Psoas muscle (tissue), 8 donors: ENCODE results near the gene DPT. TPM values are rescaled to one million over a fixed set of nuclear protein-coding genes. Genes with fewer than 3 reads are reported as not detected.

Experiments used
- ATAC-seq, 4 donors: fragments of 200-7000 bp; cut with Tn5 transposase; one replicate each; pipeline ENCODE4 v1.9.1; 2020; ENCODE audit warnings: moderate library complexity in 3 of 4, mild to moderate bottlenecking in 2 of 4
- DNase-seq, 2 donors: peaks; one replicate each; pipeline ENCODE4 v3.0.0-alpha.2; 2020
- H3K27ac ChIP-seq: fragments of 200-600 bp; one replicate; pipeline ENCODE4 v1.8.0; 2022
- H3K27me3 ChIP-seq, 3 donors: fragments of 200-600 bp in 1 of 3; one replicate each; pipeline versions ENCODE4 v1.6.1 to v1.8.0; 2013 to 2022; ENCODE audit warnings: low read length in 2 of 3, mild to moderate bottlenecking in 2 of 3, moderate library complexity in 1 of 3; ENCODE audit not compliant: insufficient read depth in 3 of 3
- H3K36me3 ChIP-seq, 2 donors: fragments of 200-600 bp in 1 of 2; one replicate each; pipeline versions ENCODE4 v1.6.1 to v1.8.0; 2013 to 2022; ENCODE audit warnings: low read depth in 1 of 2, mild to moderate bottlenecking in 1 of 2, moderate library complexity in 1 of 2; ENCODE audit not compliant: insufficient read depth in 1 of 2
- H3K4me1 ChIP-seq: fragments of 200-600 bp; one replicate; pipeline ENCODE4 v1.8.0; 2022
- H3K4me3 ChIP-seq: fragments of 200-600 bp; one replicate; pipeline ENCODE4 v1.8.0; 2022; ENCODE audit warnings: mild to moderate bottlenecking
- H3K9me3 ChIP-seq: fragments of 200-600 bp; one replicate; pipeline ENCODE4 v1.8.0; 2022
- WGBS, 3 donors: extraction: QIAGEN DNeasy Blood & Tissue Kit; methylation state at CpG; one replicate each; pipeline versions ENCODE4 v1.1.6 to v1.1.7; 2013; 5-methylcytosine and 5-hydroxymethylcytosine counted together
- intact Hi-C, 2 donors: fragments of 100-400 bp; cut with DNase I; formaldehyde crosslinking; loops; one replicate each; pipeline versions ENCODE4 v1.11.0 to v1.14.2; 2022
- polyA plus RNA-seq, 3 donors: library from polyadenylated mRNA; stranded (reverse); fragments of 200-250 nt; gene quantifications; one replicate each; pipeline ENCODE4 v1.2.3, GENCODE V29; 2013
- total RNA-seq, 4 donors: library from RNA; stranded (reverse); fragmentation: NEBNext Ultra II Directional in 2 of 4; extraction: Animal tissue kit (Norgen Biotek cat#: 25700) in 2 of 4; gene quantifications; one replicate each; pipeline versions ENCODE4 v1.2.1 to v1.2.4, GENCODE V29; 2021 to 2023
- TF ChIP-seq, protein P1 (sequence below): fragments of 200-600 bp; IDR thresholded peaks from one replicate; pipeline ENCODE4 v1.8.0; 2022; ENCODE audit warnings: antibody characterized with exemption
- donor health status: healthy with polysubstance abuse.
- donor health status: DM: no; HTN: no; CAD: no; lungs with moderate emphysema.
- donor health status: Bipolar disorder and iron deficiency.
- donor health status: healthy.
- donor health status: DM: yes; HTN: yes; CAD: no.
- donor health status: DM: no; HTN: no; CAD: no.
- donor health status: DM: no; HTN: no; CAD: no.
- donor health status: DM: yes; HTN: yes; CAD: no.

DPT gene
- total and polyA plus RNA-seq, 7 donors: 8.5 to 39.4 (median 9.3) TPM

DNA sequence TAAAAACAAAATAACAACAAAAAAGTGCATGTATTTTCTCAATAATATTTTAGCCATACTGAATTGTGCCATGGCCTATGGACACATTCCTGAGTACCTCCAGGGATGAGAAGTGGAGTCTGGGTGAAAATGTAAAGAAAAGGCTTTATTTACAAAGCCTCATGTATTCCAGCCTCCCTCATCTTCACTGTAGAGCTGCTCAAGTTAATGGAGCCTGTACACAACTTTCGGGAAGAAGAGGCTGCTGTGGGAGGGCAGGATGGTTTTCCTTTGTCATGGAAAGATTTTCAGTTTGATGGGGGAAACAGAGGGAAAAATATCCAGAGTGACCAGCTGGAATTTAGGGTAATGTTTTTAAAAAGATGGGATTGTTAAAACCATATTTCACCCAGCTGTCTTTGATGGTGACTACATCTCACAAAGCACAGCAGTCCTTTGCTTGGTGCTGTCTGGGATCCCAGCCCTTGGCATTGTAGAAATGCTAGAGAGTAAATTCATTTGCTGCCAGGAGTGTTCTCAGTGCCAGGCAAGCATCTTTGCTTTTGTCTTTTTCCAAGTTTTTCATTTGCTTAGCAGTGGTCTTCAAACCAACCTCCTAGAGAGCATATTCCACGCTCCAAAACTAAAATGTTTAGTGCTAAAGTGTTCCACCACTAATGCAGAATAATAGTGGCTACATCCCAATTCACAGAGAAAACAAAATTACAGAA lies 54.9 kb downstream of the DPT start:
- TF ChIP-seq, protein P1, sequence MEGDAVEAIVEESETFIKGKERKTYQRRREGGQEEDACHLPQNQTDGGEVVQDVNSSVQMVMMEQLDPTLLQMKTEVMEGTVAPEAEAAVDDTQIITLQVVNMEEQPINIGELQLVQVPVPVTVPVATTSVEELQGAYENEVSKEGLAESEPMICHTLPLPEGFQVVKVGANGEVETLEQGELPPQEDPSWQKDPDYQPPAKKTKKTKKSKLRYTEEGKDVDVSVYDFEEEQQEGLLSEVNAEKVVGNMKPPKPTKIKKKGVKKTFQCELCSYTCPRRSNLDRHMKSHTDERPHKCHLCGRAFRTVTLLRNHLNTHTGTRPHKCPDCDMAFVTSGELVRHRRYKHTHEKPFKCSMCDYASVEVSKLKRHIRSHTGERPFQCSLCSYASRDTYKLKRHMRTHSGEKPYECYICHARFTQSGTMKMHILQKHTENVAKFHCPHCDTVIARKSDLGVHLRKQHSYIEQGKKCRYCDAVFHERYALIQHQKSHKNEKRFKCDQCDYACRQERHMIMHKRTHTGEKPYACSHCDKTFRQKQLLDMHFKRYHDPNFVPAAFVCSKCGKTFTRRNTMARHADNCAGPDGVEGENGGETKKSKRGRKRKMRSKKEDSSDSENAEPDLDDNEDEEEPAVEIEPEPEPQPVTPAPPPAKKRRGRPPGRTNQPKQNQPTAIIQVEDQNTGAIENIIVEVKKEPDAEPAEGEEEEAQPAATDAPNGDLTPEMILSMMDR: no peak
- no peaks in the 10 kb centered on the region for H3K4me1 ChIP-seq
- no peaks in the 10 kb centered on the region for H3K27me3 ChIP-seq
- DNase-seq (no peak), ATAC-seq (no peak)
- no peaks in the 10 kb centered on the region for H3K9me3 ChIP-seq
- H3K4me3 ChIP-seq: no peak overlapping the region
- no peaks in the 10 kb centered on the region for H3K36me3 ChIP-seq
- intact Hi-C loops: no loop called here
- H3K27ac ChIP-seq: no peak overlapping the region
- 67 to 80% (median 75%) methylated on average over 2 of the region's 2 CpGs for WGBS, 3 donors

DNA sequence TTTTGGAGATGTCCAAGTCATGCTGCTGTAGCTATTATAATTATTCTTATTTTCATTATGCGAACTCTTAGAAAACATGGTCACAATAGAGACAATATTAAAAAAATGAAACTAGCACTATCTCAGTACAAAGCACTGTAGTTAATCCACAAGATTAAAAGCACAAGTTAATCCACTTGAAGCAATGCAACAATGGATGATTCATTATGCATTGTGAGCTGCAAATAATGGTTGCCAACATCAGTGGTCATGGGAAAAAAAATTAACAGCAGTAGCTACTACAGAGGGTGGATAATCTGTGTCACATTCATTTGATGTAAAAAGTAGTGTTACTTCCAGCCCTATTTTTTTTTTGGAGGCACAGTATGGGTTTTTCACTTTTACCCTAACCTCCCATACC lies 56.7 kb downstream of the DPT start:
- WGBS, 3 donors: 96 to 100% (median 99%) methylated on average over 1 of the region's 1 CpG
- DNase-seq (no peak), ATAC-seq (no peak)
- Histone ChIP-seq H3K4me1 (no peaks in the 10 kb centered on the region), H3K27ac (no peak overlapping the region), H3K4me3 (no peak overlapping the region), H3K36me3 (no peaks in the 10 kb centered on the region), H3K27me3 (no peaks in the 10 kb centered on the region), H3K9me3 (no peaks in the 10 kb centered on the region)
- intact Hi-C loops: no loop called here
- TF ChIP-seq, protein P1: no peak

DNA sequence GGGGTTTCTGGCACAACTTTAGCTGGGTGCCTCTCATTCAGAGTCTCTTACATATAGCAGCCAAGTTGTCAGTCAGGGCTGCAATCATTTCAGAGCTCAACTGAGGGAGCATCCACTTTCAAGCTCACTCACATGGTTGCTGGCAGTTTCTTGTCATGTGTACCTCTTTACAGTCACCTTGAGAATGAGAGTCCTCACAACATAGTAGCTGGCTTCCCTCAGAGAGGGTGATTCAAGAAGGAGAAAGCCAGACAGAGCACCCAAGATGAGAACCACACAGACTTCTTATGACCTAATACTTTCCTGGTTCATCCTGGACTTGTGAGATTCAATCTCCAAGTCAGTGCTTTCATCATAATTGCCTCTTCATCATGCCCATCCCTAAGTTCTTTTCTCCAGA lies 57.2 kb downstream of the DPT start:
- Histone ChIP-seq H3K27ac (no peak overlapping the region), H3K9me3 (no peaks in the 10 kb centered on the region), H3K4me3 (no peak overlapping the region), H3K36me3 (no peaks in the 10 kb centered on the region), H3K4me1 (no peaks in the 10 kb centered on the region), H3K27me3 (no peaks in the 10 kb centered on the region)
- TF ChIP-seq, protein P1: no peak
- ATAC-seq (no peak), DNase-seq (no peak)
- intact Hi-C loops: no loop called here

DNA sequence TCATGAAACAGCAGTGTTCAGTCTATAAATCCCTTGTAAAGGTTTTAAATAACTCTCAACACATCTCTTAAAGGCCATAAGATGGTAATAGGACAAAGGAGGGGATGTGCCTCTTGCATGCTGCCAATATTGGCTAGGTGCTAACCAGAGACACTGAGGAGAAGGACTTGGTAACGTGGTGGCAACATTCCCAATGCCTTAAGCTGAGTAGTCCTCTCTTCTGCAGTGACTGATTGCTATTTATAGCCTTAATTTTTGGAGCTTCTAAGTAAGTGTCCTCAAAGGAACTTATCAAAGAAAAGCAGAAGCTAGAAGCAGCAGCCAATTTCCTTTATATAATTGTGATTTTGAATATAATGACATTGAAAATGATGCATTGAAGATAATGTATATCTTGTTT lies 63.0 kb downstream of the DPT start:
- TF ChIP-seq, protein P1: no peak
- no peaks in the 10 kb centered on the region for H3K27me3 ChIP-seq
- peaks cover 7% of the 10 kb centered on the region for H3K4me1 ChIP-seq
- no peak for DNase-seq
- H3K27ac ChIP-seq: no peak overlapping the region
- H3K36me3 ChIP-seq: no peaks in the 10 kb centered on the region
- H3K9me3 ChIP-seq: no peaks in the 10 kb centered on the region
- ATAC-seq: peak; percentile 68 to 93 (median 80)
- H3K4me3 ChIP-seq: no peak overlapping the region
- intact Hi-C loops: no loop called here
- 31 to 38% (median 32%) methylated on average over 1 of the region's 1 CpG for WGBS, 3 donors
